ENCODE measurements around the gene HMOX2.

DNA sequence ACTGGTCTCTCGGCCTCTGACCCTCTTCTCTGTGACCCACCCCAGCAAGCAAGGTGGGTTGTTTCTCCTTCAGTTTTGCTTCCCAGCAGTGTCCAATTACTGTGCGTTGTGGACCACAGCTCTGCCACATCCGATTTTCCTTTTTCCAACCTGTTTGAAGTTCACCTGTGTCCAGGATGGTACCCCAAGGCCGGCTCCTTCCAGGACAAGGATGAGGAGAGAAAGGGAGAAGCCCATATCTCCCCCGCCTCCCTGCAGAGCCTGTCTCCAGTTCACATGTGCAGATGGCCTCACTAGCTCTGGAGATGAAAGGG, 15.3 kb upstream of the HMOX2 start:
- no peak for TF ChIP-seq ZNF18 (CRISPR knock-in tag; IDR thresholded peaks at IDR 0.05; ENCODE audit: insufficient replicate concordance)
- TF ChIP-seq CHD2 (IDR thresholded peaks at IDR 0.05; ENCODE audit: low read depth, low read length): no peak
- no peak for TF ChIP-seq NR2C2 (CRISPR knock-in tag; IDR thresholded peaks at IDR 0.05; ENCODE audit: borderline replicate concordance)
- TF ChIP-seq SP1 (IDR thresholded peaks at IDR 0.05): no peak
- no peak for TF ChIP-seq SP1 (CRISPR knock-in tag; IDR thresholded peaks at IDR 0.05)
- TF ChIP-seq FOXP1 (IDR thresholded peaks at IDR 0.05): no peak
- TF ChIP-seq FOXP1 (CRISPR knock-in tag; IDR thresholded peaks at IDR 0.05): no peak
- TF ChIP-seq JARID2 (CRISPR knock-in tag; IDR thresholded peaks at IDR 0.05; ENCODE audit: insufficient replicate concordance): no peak
- TF ChIP-seq EED (CRISPR knock-in tag; IDR thresholded peaks at IDR 0.05): no peak
